ENCODE results near the gene PCBP3. TPM values are rescaled to one million over a fixed set of nuclear protein-coding genes. Genes with fewer than 3 reads are reported as not detected.
"Not testable (repeated sequence)": the region's sequence is repeated elsewhere in the genome, so short reads cannot be mapped to it uniquely, and the experiment has no call there.

Gene PCBP3
- total and polyA plus RNA-seq, 2 experiments from 2014 or later, result 3.4 to 4.3 TPM

GRCh38 chr21:45847870-45848269 lies 204.3 kb downstream of the PCBP3 start:
- Histone ChIP-seq H3K4me3 (no peak overlapping the region), H3K9me3 (ENCODE audit: low read depth) (no peaks in the 10 kb centered on the region), H3K27ac (no peak overlapping the region), H3K27me3 (no peaks in the 10 kb centered on the region), H3K4me1 (ENCODE audit: low read depth) (peaks cover 11% of the 10 kb centered on the region), H3K36me3 (no peaks in the 10 kb centered on the region)
- no peak for TF ChIP-seq CTCF (IDR thresholded peaks at IDR 0.05; ENCODE audit: low read depth, low read length)
- no peak for DNase-seq (ENCODE audit: low read depth in 1 of 2, low spot score in 1 of 2)

- H3K27me3 ChIP-seq, result no peaks in the 10 kb centered on the region
- H3K36me3 ChIP-seq, result no peaks in the 10 kb centered on the region
- no peaks in the 10 kb centered on the region for H3K9me3 ChIP-seq (ENCODE audit: low read depth)
- no peak overlapping the region for H3K27ac ChIP-seq
- H3K4me3 ChIP-seq, result no peak overlapping the region
- no peak for DNase-seq (ENCODE audit: low read depth in 1 of 2, low spot score in 1 of 2)
- H3K4me1 ChIP-seq (ENCODE audit: low read depth), result peaks cover 11% of the 10 kb centered on the region
- no peak for TF ChIP-seq CTCF (IDR thresholded peaks at IDR 0.05; ENCODE audit: low read depth, low read length)
Measured at GRCh38 chr21:45848331-45848730, 204.8 kb downstream of the PCBP3 start.

GRCh38 chr21:45848805-45849204 lies 205.3 kb downstream of the PCBP3 start:
- H3K4me1 ChIP-seq (ENCODE audit: low read depth), result peaks cover 11% of the 10 kb centered on the region

GRCh38 chr21:45849651-45850050 lies 206.1 kb downstream of the PCBP3 start:
- H3K27ac ChIP-seq, result no peak overlapping the region
- H3K27me3 ChIP-seq, result no peaks in the 10 kb centered on the region
- TF ChIP-seq CTCF (IDR thresholded peaks at IDR 0.05; ENCODE audit: low read depth, low read length), result no peak
- no peaks in the 10 kb centered on the region for H3K36me3 ChIP-seq
- peaks cover 11% of the 10 kb centered on the region for H3K4me1 ChIP-seq (ENCODE audit: low read depth)
- no peak overlapping the region for H3K4me3 ChIP-seq
- H3K9me3 ChIP-seq (ENCODE audit: low read depth), result no peaks in the 10 kb centered on the region
- DNase-seq (ENCODE audit: low read depth in 1 of 2, low spot score in 1 of 2), result peak in 1 of 2 donors; percentile 18

More at GRCh38 chr21:45848805-45849204, 205.3 kb downstream of the PCBP3 start:
- Histone ChIP-seq H3K27me3 (no peaks in the 10 kb centered on the region), H3K36me3 (no peaks in the 10 kb centered on the region), H3K9me3 (ENCODE audit: low read depth) (no peaks in the 10 kb centered on the region), H3K27ac (no peak overlapping the region), H3K4me3 (no peak overlapping the region)
- TF ChIP-seq CTCF (IDR thresholded peaks at IDR 0.05; ENCODE audit: low read depth, low read length), result no peak
- DNase-seq (ENCODE audit: low read depth in 1 of 2, low spot score in 1 of 2), result no peak

GRCh38 chr21:45850181-45850580 lies 206.7 kb downstream of the PCBP3 start:
- no peak for DNase-seq (ENCODE audit: low read depth in 1 of 2, low spot score in 1 of 2)
- Histone ChIP-seq H3K4me3 (no peak overlapping the region), H3K36me3 (no peaks in the 10 kb centered on the region), H3K9me3 (ENCODE audit: low read depth) (no peaks in the 10 kb centered on the region), H3K27me3 (no peaks in the 10 kb centered on the region), H3K4me1 (ENCODE audit: low read depth) (peaks cover 11% of the 10 kb centered on the region), H3K27ac (no peak overlapping the region)
- TF ChIP-seq CTCF (IDR thresholded peaks at IDR 0.05; ENCODE audit: low read depth, low read length), result no peak

GRCh38 chr21:45852386-45852785 lies 208.9 kb downstream of the PCBP3 start:
- not testable (repeated sequence) for H3K4me1 ChIP-seq (ENCODE audit: low read depth); H3K9me3 ChIP-seq (ENCODE audit: low read depth); H3K36me3 ChIP-seq; H3K27me3 ChIP-seq; H3K4me3 ChIP-seq; H3K27ac ChIP-seq; DNase-seq (ENCODE audit: low read depth in 1 of 2, low spot score in 1 of 2)
